Measurements from ENCODE around the gene HGS.

Gene HGS

DNA sequence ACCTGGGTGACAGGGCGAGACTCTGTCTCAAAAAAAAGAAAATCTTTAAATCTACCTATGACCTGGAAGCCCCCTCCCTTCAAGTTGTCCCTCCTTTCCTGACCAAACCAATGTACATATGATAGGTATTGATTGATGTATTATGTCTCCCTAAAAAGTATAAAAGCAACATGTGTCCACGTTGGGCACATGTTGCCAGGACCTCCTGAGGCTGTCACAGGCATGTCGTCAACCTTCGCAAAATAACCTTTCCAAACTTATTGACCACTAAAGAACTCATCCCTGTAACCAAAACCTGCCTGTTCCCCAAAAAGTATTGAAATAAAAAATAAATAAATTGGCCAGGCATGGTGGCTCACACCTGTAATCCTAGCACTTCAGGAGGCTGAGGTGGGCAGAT lies 21.8 kb upstream of the HGS start:
- H3K4me3 ChIP-seq (ENCODE audit: severe bottlenecking): no peak overlapping the region
- no peaks in the 10 kb centered on the region for H3K27me3 ChIP-seq (ENCODE audit: insufficient read depth, poor library complexity, severe bottlenecking)
- peaks cover 9% of the 10 kb centered on the region; the same call in 1 of the 2 replicates for H3K36me3 ChIP-seq (ENCODE audit: low read depth)
- H3K9me3 ChIP-seq (ENCODE audit: severe bottlenecking): no peaks in the 10 kb centered on the region
- DNase-seq (ENCODE audit: low spot score): no peak
- H3K27ac ChIP-seq (ENCODE audit: poor library complexity, severe bottlenecking): no peak overlapping the region
- H3K4me1 ChIP-seq (ENCODE audit: insufficient read depth, poor library complexity, severe bottlenecking): peaks cover 8% of the 10 kb centered on the region
- ATAC-seq (ENCODE audit: low read depth): no peak
- TF ChIP-seq, protein P1, sequence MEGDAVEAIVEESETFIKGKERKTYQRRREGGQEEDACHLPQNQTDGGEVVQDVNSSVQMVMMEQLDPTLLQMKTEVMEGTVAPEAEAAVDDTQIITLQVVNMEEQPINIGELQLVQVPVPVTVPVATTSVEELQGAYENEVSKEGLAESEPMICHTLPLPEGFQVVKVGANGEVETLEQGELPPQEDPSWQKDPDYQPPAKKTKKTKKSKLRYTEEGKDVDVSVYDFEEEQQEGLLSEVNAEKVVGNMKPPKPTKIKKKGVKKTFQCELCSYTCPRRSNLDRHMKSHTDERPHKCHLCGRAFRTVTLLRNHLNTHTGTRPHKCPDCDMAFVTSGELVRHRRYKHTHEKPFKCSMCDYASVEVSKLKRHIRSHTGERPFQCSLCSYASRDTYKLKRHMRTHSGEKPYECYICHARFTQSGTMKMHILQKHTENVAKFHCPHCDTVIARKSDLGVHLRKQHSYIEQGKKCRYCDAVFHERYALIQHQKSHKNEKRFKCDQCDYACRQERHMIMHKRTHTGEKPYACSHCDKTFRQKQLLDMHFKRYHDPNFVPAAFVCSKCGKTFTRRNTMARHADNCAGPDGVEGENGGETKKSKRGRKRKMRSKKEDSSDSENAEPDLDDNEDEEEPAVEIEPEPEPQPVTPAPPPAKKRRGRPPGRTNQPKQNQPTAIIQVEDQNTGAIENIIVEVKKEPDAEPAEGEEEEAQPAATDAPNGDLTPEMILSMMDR (IDR thresholded peaks at IDR 0.05; ENCODE audit: poor library complexity, severe bottlenecking): no peak

DNA sequence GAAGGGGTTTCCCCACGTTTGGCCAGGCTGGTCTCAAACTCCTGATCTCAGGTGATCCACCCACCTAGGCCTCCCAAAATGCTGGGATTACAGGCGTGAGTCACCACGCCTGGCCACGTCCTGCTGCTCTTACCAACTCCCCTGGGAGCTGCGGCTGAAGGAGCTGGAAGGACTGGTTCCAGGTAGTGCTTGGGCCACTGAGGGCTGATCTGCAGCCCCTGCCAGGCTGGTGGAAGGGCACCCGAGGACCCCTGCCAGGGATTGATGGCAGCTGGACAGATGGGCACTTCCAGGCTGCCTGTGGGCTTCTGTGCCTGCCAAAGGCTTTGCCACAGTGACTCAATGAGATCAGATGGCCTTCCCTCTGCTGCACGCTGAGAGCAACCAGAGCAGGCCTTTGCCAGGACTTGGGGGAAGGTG lies 19.8 kb upstream of the HGS start:
- TF ChIP-seq, protein P1 (IDR thresholded peaks at IDR 0.05; ENCODE audit: poor library complexity, severe bottlenecking): no peak
- no peak overlapping the region for H3K27ac ChIP-seq (ENCODE audit: poor library complexity, severe bottlenecking)

DNA sequence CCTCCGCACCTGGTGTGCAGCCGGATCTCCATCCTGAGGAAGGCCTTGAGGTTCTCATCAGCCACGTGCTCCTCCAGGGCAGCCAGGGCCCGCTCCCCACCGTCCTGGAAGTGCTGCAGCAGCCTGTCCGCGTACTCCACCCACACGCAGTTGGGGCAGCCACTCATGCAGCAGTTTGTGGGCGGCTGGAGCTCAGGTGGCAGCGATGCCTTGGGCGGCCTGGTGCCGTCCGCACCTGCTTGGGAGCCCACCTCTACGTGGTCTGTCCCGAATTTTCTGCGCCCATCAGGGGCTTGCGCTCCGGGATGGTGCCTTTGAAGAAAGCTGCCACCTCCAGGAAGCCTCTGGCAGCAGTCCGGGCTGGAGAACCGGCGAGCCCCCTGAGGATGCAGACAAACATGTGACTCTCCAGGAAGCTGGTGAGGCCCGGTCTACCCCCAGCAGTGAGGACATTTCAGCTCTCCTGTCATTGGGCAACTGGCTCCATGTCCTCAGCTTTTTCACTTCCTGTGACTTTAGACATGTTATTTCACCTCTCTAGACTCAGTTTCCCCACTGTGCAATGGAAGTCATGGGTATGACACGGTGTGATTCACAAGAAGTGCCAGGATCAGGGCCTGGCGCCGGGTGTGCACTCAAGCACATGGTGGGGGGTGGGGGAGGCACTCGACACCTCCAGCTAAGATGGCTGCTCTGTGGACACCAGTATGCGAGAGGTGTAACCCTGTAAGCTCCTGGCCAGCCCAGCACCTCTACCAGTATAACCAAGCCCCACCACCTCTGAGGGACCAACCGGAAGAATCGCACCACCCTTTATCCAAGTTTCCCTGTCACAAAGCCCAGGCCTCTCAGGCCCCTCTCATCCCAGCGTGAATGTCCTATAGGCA lies 18.4 kb upstream of the HGS start:
- Histone ChIP-seq H3K4me3 (ENCODE audit: severe bottlenecking) (peak overlapping the region; percentile 69), H3K36me3 (ENCODE audit: low read depth) (peaks cover 39% of the 10 kb centered on the region), H3K27ac (ENCODE audit: poor library complexity, severe bottlenecking) (peak overlapping the region; percentile 75), H3K9me3 (ENCODE audit: severe bottlenecking) (no peaks in the 10 kb centered on the region), H3K27me3 (ENCODE audit: insufficient read depth, poor library complexity, severe bottlenecking) (no peaks in the 10 kb centered on the region), H3K4me1 (ENCODE audit: insufficient read depth, poor library complexity, severe bottlenecking) (peaks cover 10% of the 10 kb centered on the region)
- TF ChIP-seq, protein P1 (IDR thresholded peaks at IDR 0.05; ENCODE audit: poor library complexity, severe bottlenecking): no peak
- ATAC-seq (ENCODE audit: low read depth) (peak; percentile 10), DNase-seq (ENCODE audit: low spot score) (no peak)

More for the DNA sequence above, 19.8 kb upstream of the HGS start:
- H3K4me3 ChIP-seq (ENCODE audit: severe bottlenecking): no peak overlapping the region
- H3K27me3 ChIP-seq (ENCODE audit: insufficient read depth, poor library complexity, severe bottlenecking): no peaks in the 10 kb centered on the region
- H3K4me1 ChIP-seq (ENCODE audit: insufficient read depth, poor library complexity, severe bottlenecking): peaks cover 17% of the 10 kb centered on the region
- ATAC-seq (ENCODE audit: low read depth) (no peak), DNase-seq (ENCODE audit: low spot score) (no peak)
- H3K36me3 ChIP-seq (ENCODE audit: low read depth): peaks cover 25% of the 10 kb centered on the region
- H3K9me3 ChIP-seq (ENCODE audit: severe bottlenecking): no peaks in the 10 kb centered on the region

DNA sequence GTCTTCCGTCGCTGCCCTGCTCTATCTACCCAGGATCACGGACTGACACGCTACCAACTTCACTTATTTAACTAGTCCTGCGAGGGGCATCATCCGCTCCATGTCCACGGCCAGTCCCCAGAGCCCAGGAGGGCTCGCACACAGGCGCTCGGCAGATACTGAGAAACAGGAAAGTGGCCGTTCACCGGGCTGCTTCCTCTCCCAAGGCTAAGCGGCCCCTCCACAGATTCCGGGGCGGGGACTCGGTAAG lies 17.8 kb upstream of the HGS start:
- DNase-seq (ENCODE audit: low spot score): no peak
- ATAC-seq (ENCODE audit: low read depth): no peak; the same call in 2 of the 3 replicates
- H3K27me3 ChIP-seq (ENCODE audit: insufficient read depth, poor library complexity, severe bottlenecking): no peaks in the 10 kb centered on the region
- TF ChIP-seq, protein P1 (IDR thresholded peaks at IDR 0.05; ENCODE audit: poor library complexity, severe bottlenecking): no peak
- H3K4me3 ChIP-seq (ENCODE audit: severe bottlenecking): peak overlapping the region; percentile 69
- no peaks in the 10 kb centered on the region for H3K9me3 ChIP-seq (ENCODE audit: severe bottlenecking)
- peaks cover 10% of the 10 kb centered on the region for H3K4me1 ChIP-seq (ENCODE audit: insufficient read depth, poor library complexity, severe bottlenecking)
- peaks cover 44% of the 10 kb centered on the region for H3K36me3 ChIP-seq (ENCODE audit: low read depth)
- H3K27ac ChIP-seq (ENCODE audit: poor library complexity, severe bottlenecking): peak overlapping the region; percentile 75

Data from RWPE2 (cell line).